Measurements from ENCODE around the gene CCDC116. TPM values are rescaled to one million over a fixed set of nuclear protein-coding genes. Genes with fewer than 3 reads are reported as not detected.

Gene CCDC116
- total RNA-seq, 1 donor from 2014 or later: 0.07 TPM

DNA sequence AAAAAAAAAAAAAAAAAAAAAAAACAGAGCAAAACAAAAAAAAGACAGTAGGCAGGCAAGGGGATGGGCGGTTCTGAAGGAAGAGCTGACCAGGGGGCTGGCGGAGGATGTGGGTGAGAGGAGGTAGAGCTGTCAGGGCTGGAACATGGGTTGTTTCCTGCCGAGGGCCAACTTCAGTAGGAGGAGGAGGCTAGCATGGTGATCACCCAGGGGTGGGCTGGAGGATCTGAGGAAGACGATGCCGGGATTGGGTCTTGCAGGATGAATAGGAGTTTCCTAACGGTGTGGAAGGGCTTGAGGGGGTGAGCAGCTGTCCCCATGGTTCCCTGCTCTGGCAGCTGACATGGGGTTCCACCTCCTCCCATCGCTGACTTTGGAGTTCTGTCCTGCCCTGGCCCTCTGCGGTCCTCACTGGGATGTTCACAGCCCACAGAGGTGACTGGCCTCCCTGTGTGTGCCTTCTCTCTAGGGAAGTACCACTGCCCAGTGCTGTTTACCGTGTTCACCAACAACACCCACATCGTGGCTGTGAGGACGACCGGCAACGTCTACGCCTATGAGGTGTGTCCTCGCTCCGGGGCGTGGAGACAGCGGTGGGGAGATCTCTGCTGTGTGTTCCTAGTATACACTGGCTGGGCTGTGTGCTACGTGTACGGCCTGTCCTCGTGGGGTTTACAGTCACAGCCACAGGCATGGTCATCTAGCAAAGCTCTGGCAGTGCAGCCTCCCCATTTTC is 48.4 kb downstream of the CCDC116 start:
- no peak for DNase-seq (ENCODE audit: low read depth, low spot score)

- no peak for DNase-seq (ENCODE audit: low read depth, low spot score)
Measured at GRCh38 chr22:21681566-21682370, 49.2 kb downstream of the CCDC116 start.

- DNase-seq (ENCODE audit: low read depth, low spot score): no peak
Measured at GRCh38 chr22:21682385-21683175, 50.0 kb downstream of the CCDC116 start.

DNA sequence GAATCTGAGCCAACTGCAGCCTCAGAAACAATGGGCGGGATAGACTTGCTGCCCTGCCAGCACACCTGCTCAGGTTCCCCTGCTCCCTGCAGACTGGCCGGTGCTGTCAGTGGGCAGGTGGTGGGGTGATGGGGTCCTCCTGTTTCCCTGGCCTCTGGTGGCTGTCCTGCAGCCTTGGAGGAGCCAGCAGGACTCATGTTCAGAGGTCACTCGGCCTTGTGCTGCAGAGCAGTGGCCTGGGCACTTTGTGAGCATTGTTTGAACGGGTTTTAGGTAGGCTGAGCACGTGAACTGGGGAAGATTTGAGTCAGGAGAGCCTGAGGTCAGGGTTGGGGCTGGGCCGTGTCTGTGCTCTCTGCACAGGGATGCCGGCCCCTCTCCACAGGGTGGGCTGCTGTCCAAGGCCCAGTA is 50.8 kb downstream of the CCDC116 start:
- DNase-seq (ENCODE audit: low read depth, low spot score): no peak

DNA sequence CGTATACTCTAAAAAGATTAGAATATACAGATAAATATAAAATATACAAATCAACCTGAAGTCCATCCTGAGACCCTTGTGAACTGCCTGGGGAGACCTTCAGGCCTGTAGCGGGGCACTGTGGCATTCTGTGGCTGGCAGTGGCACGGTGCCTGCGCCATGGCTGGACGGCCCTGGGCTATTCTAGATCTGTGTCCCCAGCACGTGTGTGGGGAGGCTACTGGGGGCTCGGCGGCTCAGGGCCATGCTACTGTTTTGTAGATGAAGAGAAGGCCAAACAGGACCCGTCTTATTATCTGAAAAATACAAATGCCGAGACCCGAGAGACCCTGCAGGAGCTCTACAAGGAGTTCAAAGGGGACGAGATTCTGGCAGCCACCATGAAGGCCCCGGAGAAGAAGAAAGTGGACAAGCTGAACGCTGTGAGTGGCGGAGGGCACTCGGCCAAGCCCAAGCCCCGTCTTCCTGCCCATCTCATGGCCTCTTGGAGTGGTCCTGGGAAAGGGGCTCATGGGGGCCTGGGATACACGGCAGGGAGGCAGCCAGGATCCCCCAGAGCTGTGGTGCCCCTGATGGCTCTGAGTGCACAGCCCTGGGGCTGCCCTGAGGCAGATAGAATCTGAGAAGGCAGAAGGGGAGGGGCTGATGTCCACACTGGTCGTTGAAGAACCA is 52.1 kb downstream of the CCDC116 start:
- DNase-seq (ENCODE audit: low read depth, low spot score): no peak

DNA sequence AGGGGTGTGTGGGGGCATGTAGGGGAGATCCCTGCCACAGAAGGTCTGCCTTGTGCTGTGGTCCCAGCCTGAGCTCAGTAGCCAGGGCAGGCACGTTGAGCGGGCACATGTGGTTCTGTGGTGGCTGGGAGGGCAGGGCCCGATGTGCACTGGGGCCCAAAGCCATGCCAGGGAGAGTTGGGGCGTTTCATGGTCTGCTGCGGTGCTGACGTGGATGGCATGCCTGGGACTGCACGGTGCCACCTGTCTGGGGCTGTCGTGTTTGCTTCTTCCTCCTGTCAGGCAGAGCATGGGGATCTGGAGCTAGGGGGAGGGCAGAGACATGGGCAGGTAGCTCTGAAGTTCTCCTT is 52.6 kb downstream of the CCDC116 start:
- DNase-seq (ENCODE audit: low read depth, low spot score): no peak

- DNase-seq (ENCODE audit: low read depth, low spot score): no peak
Measured at GRCh38 chr22:21686193-21686608, 53.6 kb downstream of the CCDC116 start.

Other genes with a start within 250 kb of the CCDC116 start
- under 0.01 and 0.04 TPM in 2 replicates for gene RIMBP3B, start 249.0 kb upstream of the CCDC116 start, total RNA-seq
- gene HIC2, start 215.4 kb upstream of the CCDC116 start, total RNA-seq: 2.4 and 2.7 TPM in 2 replicates
- 0.56 and 0.92 TPM in 2 replicates for gene TMEM191C, start 165.4 kb upstream of the CCDC116 start, total RNA-seq
- 0.04 TPM in 1 of 2 replicates, not detected in the other for gene RIMBP3C, start 81.3 kb upstream of the CCDC116 start, total RNA-seq
- gene UBE2L3, start 65.0 kb upstream of the CCDC116 start, total RNA-seq: 28.7 and 41.2 TPM in 2 replicates
- gene YDJC, start 2.7 kb upstream of the CCDC116 start, total RNA-seq: 21.5 and 23.5 TPM in 2 replicates
- 54.4 and 113 TPM in 2 replicates for gene SDF2L1, start 9.5 kb downstream of the CCDC116 start, total RNA-seq
- 19.3 and 22.6 TPM in 2 replicates for gene PPIL2, start 33.3 kb downstream of the CCDC116 start, total RNA-seq
- gene YPEL1, start 103.0 kb downstream of the CCDC116 start, total RNA-seq: 4.5 and 5.6 TPM in 2 replicates
- 74.7 and 113 TPM in 2 replicates for gene MAPK1, start 234.9 kb downstream of the CCDC116 start, total RNA-seq